ENCODE measurements around the gene PSTPIP2. TPM values are rescaled to one million over a fixed set of nuclear protein-coding genes. Genes with fewer than 3 reads are reported as not detected.

The PSTPIP2 gene
- total RNA-seq, 2 experiments from 2014 or later, result 5.9 to 6.0 TPM

GRCh38 chr18:46055838-46056230, 16.2 kb downstream of the PSTPIP2 start:
- POLR2A ChIA-PET, result interaction anchor here (0.7 to 1.5 kb wide), 4 partner anchors 16 to 62 kb away, joined by 3 to 5 read pairs (median 4); no protein-coding TSS in a partner anchor
- Mint-ChIP-seq H3K36me3 (ENCODE audit: low read depth) (no peaks in the 10 kb centered on the region), H3K9me3 (no peaks in the 10 kb centered on the region), H3K27ac (peak overlapping the region; percentile 58), H3K4me3 (no peak overlapping the region), H3K27me3 (no peaks in the 10 kb centered on the region), H3K4me1 (ENCODE audit: low read depth) (peaks cover 35% of the 10 kb centered on the region)
- no peak for DNase-seq
- ATAC-seq (ENCODE audit: poor library complexity), result no peak
- no peaks in the 10 kb centered on the region for H3K27me3 ChIP-seq (ENCODE audit: control insufficient read depth in 1 of 2, insufficient read depth in 2 of 2, low read length in 2 of 2)
- H3K4me3 ChIP-seq (ENCODE audit: low read length), result no peak overlapping the region
- CTCF ChIA-PET, result interaction anchor here (1.0 to 1.6 kb wide), 2 partner anchors 18 to 41 kb away, joined by 3 to 4 read pairs; no protein-coding TSS in a partner anchor
- no peaks in the 10 kb centered on the region for H3K36me3 ChIP-seq (ENCODE audit: insufficient read depth, low read length)
- peaks cover 0 to 3% of the 10 kb centered on the region in 2 experiments for H3K9me3 ChIP-seq (ENCODE audit: control insufficient read depth in 1 of 2, insufficient read depth in 1 of 2, low read length in 2 of 2)
- intact Hi-C loops (cut with DNase I, micrococcal nuclease), result no loop called here
- peak overlapping the region in 1 of 2 donors; percentile 40 for H3K27ac ChIP-seq (ENCODE audit: low read depth in 1 of 2, low read length in 2 of 2)
- TF ChIP-seq CTCF (IDR thresholded peaks at IDR 0.05), result no peak
- H3K4me1 ChIP-seq (ENCODE audit: insufficient read depth, low read length), result peaks cover 25% of the 10 kb centered on the region

DNA sequence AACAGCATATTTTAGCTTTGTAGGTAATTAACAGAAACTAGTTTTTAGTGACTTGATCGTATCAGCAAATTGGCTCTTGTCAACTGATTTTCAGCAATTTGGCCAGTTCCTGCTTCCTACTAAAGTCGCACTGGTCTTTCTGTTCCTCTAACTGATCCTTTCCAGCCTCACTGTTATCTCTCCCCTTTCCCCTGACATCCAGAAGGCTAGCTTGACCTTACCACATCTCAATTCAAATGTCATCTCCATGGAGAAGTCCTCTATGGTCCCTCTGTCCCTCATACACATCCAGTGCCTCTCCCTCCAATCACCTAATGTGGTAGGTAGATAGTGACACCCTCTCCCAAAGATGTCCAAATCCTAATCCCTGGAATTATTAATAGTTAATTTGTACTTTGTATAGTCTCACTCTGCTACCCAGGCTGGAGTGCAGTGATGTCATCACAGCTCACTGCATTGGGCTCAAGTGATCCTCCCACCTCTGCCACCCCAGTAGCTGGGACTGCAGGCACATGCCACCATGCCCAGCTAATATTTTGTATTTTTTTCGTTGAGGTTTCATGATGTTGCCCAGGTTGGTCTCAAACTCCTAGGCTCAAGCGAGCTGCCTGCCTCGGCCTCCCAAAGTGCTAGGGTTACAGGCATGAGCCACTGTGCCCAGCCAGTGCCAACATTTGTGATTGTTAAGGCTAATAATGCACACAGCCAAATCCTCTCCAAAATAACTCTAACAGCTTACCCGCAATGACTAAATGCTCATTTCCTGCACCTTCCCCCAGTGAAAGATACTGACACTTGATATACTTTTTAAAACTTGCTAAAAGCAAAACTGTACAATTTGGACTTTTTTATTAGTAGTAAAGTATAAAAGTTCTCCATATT, 16.9 kb downstream of the PSTPIP2 start:
- DNase-seq (peak in 3 of 14 experiments; percentile 27 to 51 (median 30)), ATAC-seq (ENCODE audit: poor library complexity) (no peak)
- POLR2A ChIA-PET, result interaction anchor here (0.7 to 1.5 kb wide), 4 partner anchors 16 to 61 kb away, joined by 3 to 5 read pairs (median 4); no protein-coding TSS in a partner anchor
- H3K4me3 ChIP-seq (ENCODE audit: low read length), result no peak overlapping the region
- no peaks in the 10 kb centered on the region for H3K36me3 ChIP-seq (ENCODE audit: insufficient read depth, low read length)
- intact Hi-C loops (cut with DNase I, micrococcal nuclease), result no loop called here
- H3K4me1 ChIP-seq (ENCODE audit: insufficient read depth, low read length), result peaks cover 25% of the 10 kb centered on the region
- H3K27me3 ChIP-seq (ENCODE audit: control insufficient read depth in 1 of 2, insufficient read depth in 2 of 2, low read length in 2 of 2), result no peaks in the 10 kb centered on the region
- no peak overlapping the region for H3K4me3 Mint-ChIP-seq
- peak overlapping the region; percentile 58 for H3K27ac Mint-ChIP-seq
- peak overlapping the region in 1 of 2 donors; percentile 40 for H3K27ac ChIP-seq (ENCODE audit: low read depth in 1 of 2, low read length in 2 of 2)
- CTCF ChIA-PET, result interaction anchor here (1.0 to 1.6 kb wide), 3 partner anchors 8 to 42 kb away, joined by 3 to 4 read pairs (median 3); no protein-coding TSS in a partner anchor
- H3K9me3 ChIP-seq (ENCODE audit: control insufficient read depth in 1 of 2, insufficient read depth in 1 of 2, low read length in 2 of 2), result peaks cover 0 to 3% of the 10 kb centered on the region in 2 experiments
- no peaks in the 10 kb centered on the region for H3K27me3 Mint-ChIP-seq
- H3K36me3 Mint-ChIP-seq (ENCODE audit: low read depth), result no peaks in the 10 kb centered on the region
- TF ChIP-seq CTCF (IDR thresholded peaks at IDR 0.05), result no peak
- H3K4me1 Mint-ChIP-seq (ENCODE audit: low read depth), result peaks cover 35% of the 10 kb centered on the region
- H3K9me3 Mint-ChIP-seq, result no peaks in the 10 kb centered on the region

DNA sequence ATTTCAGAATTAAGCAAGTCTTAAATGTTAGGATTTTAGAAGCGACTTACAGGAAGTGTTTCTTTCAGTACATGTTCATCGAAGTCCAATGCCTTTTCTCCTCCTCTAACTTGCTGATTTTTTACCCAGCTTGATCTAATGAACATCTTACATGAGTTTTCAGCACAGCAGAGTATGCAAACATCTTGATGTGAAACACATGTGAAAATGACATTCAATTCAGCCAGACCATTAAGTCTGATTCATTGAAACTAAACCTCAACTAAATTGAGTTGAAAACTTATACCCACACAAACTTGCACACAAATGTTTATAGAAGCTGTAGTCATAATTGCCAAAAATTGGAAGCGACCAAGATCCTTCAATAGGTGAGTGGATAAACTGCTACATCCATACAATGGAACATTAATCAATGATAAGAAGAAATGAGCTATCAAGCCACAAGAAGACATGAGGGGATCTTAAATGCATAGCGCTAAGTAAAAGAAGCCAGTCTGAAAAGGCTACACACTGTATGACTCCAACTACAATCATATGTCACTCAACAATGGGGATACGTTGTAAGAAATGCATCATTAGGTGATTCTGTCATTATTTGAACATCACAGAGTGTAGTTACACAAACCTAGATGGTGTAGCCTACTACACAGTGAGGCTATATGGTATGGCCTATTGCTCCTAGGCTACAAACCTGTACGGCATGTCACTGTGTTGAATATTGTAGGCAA, 18.5 kb downstream of the PSTPIP2 start:
- ChIA-PET POLR2A (no interaction called here), CTCF (interaction anchor here (1.5 kb wide), 1 partner anchor 10 kb away, joined by 3 read pairs; no protein-coding TSS in a partner anchor)
- Histone ChIP-seq H3K27ac (ENCODE audit: low read depth in 1 of 2, low read length in 2 of 2) (no peak overlapping the region), H3K9me3 (ENCODE audit: control insufficient read depth in 1 of 2, insufficient read depth in 1 of 2, low read length in 2 of 2) (no peaks in the 10 kb centered on the region), H3K27me3 (ENCODE audit: control insufficient read depth in 1 of 2, insufficient read depth in 2 of 2, low read length in 2 of 2) (no peaks in the 10 kb centered on the region), H3K4me1 (ENCODE audit: insufficient read depth, low read length) (peaks cover 25% of the 10 kb centered on the region), H3K4me3 (ENCODE audit: low read length) (no peak overlapping the region), H3K36me3 (ENCODE audit: insufficient read depth, low read length) (no peaks in the 10 kb centered on the region)
- DNase-seq (no peak), ATAC-seq (ENCODE audit: poor library complexity) (no peak)
- no peak for TF ChIP-seq CTCF (IDR thresholded peaks at IDR 0.05)
- no peaks in the 10 kb centered on the region for H3K27me3 Mint-ChIP-seq
- no peaks in the 10 kb centered on the region for H3K9me3 Mint-ChIP-seq
- H3K27ac Mint-ChIP-seq, result no peak overlapping the region
- peaks cover 35% of the 10 kb centered on the region for H3K4me1 Mint-ChIP-seq (ENCODE audit: low read depth)
- no peaks in the 10 kb centered on the region for H3K36me3 Mint-ChIP-seq (ENCODE audit: low read depth)
- no peak overlapping the region for H3K4me3 Mint-ChIP-seq
- intact Hi-C loops (cut with DNase I, micrococcal nuclease), result no loop called here
